HG03135 (cell line): ENCODE measurements around the gene CPO.
A peak's percentile ranks its signal among the peaks of the same experiment; 100 is the strongest.
"Not testable (repeated sequence)": the region's sequence is repeated elsewhere in the genome, so short reads cannot be mapped to it uniquely, and the experiment has no call there.

Experiments used
- ATAC-seq: cut with Tn5 transposase; IDR thresholded peaks from one replicate; pipeline ENCODE4 v1.9.1; 2021; ENCODE audit warnings: mild to moderate bottlenecking, moderate library complexity; ENCODE audit not compliant: unreplicated experiment

Gene CPO, protein sequence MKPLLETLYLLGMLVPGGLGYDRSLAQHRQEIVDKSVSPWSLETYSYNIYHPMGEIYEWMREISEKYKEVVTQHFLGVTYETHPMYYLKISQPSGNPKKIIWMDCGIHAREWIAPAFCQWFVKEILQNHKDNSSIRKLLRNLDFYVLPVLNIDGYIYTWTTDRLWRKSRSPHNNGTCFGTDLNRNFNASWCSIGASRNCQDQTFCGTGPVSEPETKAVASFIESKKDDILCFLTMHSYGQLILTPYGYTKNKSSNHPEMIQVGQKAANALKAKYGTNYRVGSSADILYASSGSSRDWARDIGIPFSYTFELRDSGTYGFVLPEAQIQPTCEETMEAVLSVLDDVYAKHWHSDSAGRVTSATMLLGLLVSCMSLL

DNA sequence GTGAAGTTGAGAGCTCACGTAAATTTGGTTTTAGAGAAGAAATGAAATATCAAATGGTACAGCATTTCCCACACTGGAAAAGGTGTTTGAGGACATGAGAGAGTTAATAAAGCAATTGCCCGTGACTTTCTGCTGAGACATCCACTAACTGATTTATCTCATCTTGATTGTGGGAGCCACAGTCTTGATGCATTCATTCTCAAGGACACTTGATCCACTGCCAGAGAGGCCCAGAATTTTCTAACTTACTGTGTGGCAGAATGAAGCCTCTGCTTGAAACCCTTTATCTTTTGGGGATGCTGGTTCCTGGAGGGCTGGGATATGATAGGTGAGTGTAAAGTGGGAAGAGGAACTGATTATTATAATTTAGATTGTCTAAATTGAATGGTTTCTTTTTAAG is at the start of gene CPO:
Gene CPO (plus strand): TSS at position 179 of the 400 bp plus-strand sequence. CDS start 82 bp downstream, at position 261.
- ATAC-seq: no peak

DNA sequence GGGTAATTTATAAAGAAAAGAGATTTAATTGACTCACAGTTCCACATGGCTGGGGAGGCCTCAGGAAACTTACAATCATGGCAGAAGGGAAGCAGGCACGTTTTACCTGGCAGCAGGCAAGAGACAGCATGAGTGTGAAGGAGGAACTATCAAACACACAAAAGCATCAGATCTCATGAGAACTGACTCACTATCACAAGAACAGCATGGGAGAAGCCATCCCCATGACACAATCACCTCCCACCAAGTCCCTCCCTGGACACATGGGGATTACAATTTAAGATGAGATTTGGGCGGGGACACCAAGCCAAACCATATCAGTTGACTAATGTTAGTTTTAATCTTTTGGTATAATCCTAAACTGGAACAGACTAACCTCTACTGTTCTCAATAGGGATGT is 49.1 kb upstream of the CPO start:
- no peak for ATAC-seq

- ATAC-seq: no peak
These were observed 48.4 kb upstream of the CPO start for GRCh38 chr2:206890926-206891325.

DNA sequence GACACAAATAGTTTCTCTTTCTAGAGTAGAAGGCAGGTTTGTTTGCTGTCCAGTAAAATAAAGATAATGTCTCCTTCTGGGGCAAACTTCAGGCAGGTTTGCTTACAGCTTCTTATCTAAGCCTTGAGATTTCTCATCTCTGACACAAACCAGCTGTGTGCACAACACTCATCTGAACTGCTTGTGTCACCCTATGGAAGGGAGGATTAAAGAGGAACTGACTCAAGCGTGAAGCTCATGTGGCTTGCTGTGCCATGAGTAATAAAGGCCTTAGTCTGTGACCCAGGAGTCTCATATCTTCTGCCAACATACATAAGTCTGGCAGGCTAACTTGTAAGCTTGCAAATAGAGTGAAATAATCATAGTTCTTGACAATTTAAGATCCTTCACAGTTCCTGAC is 24.2 kb upstream of the CPO start:
- ATAC-seq: no peak

- no peak for ATAC-seq
These were observed 21.1 kb upstream of the CPO start for GRCh38 chr2:206918263-206918662.

DNA sequence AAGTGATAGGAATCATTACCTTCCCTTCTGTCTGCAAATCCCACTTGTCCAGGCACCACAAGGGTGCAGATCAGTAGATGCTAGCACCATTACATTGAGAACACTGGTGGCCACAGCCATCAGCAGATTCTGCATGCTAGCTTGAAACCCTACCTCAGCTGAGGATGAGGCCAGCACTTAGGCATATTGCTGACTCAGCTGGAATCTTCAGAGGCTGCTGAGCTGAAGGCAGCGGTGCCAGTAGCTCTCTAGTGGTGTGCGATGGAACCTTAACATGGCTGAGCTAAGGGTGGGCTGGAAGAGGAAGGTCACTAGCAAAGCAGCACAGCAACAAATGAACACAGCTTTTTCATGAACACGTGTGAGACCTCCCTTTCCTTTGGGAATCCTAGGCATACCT is 19.0 kb upstream of the CPO start:
- ATAC-seq: no peak

DNA sequence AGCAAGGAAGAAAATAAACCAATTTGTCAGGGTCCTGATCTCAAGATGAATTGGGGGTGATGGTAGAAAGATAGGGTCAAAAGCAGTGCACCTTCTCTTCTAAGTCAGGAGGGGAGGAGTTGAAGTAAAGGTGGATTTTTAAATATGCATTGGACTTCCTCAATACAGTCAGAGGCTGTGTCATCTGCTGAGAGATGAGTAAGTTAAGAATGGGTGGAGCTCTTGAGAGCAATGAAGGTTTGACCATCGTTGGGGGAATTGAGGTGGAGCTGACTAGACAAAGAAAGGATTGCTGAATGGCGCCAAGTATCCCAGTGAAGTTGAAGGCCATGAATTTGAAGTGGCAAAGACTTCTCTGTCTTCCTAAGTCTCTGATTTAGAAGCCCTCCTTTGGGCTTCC is 18.4 kb upstream of the CPO start:
- no peak for ATAC-seq

DNA sequence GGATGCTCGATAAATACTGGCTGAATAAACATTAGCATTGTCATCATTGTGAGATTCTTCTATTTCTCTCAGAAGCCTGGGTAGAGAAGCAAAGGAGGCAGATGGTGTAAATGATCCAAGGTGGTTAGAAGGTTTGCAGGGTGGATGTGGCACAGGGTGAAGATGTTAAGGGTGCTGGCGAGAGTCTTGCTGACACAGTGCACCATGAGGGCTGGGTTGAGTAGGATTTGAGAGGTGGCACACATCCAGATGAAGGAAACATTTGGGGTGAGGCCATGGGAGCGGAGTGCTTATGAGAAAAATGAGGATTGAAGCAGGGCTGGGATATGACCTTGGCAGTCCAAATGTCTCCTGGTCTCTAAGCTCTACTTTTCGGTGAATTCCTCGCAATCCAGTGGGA is 17.8 kb upstream of the CPO start:
- no peak for ATAC-seq

GRCh38 chr2:206935991-206936842 is 3.1 kb upstream of the CPO start:
- ATAC-seq: no peak

DNA sequence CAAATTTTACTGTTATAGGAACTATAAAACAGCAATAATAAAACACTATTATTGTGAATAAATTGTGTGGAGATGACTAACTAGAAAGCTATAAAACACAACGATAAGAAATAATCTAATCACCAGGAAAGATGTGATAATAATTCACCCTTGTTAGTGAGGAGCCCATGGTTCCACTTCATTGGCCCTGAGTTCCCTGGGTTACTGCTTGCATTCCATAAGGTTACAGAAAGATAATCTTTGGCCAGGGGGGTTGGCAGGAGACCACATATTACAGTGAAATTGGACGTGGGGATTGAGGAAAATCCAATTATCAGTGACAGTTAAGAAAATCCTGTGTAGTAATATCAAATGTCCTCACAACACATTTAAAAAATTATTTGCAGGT is 2.5 kb upstream of the CPO start:
- no peak for ATAC-seq

DNA sequence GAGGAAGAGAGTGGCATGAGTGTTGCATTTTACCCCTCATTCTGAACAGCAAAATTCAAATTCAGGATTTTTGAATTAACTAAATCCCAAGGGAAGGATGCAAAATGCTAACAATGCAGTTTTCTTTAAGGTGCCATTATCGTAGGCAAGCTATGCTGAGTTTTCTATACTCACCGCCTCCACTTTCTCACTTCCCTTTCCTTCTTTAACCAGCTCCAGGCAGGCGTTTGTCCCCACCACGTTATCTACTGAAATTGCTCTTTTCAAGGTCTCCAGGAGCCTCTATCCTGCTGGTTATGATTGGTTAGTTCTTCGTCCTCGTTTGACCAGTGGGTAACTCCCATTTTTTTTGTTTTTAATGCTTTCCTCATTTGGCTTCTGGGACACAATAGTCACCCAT is 1.8 kb upstream of the CPO start:
- ATAC-seq: peak; percentile 80

DNA sequence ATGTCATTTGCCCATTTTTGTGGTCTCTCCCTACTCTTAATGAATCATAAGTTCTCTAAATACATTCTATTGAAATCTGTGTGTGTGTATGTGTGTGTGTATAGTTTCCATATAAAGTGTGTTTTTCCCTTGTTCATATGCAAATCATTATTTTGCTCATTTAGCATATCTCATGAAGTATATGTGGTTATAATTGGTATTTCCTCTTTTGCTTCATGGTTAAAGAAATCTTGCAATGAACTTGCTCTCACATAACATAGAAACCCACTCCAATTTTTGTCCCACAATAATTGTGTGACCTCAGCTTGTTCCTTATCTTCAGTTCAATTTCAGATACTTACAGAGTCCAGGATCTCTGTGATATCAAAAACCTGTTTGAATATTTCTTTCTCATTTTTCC is 1.2 kb downstream of the CPO start:
- no peak for ATAC-seq

DNA sequence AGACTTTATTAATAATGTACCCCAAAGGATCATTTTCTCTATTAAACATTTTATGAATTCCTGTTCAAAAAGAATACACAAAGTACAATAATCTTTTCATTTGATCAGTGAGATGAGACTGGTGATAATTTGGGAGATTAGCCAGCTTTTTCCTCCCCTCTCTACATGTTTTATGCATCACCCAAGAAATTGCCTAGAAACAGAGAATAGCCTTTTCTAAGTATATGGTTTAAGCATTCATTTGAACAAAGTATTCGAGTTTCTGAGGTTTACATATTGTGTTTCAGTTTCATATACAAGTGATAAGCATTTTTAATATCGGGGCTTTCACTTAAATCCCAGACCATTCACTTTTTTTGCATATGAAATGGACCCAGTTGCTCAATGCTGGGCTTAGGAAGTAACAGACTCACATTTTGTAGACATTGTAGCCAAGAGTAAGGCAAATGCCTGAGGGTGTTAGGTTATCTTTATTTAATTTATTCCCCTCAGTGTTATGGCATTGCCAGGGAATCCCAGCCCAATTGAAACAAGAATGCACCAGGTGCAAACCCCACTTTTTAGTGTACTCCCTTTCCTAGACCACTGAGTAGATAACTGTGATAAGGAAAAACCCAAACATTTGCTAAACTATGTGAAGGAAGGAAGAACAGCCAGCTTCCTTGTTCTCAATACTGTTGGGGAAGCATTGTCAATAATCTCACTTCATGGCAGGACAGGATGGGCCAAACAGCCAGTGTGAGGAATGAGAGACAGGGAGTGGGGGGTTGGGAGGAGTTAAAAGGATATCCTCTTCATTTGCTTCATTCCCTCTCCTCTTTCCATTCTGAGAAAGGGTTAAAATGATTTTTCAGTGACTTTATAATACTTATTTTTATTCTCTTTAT is 3.5 kb downstream of the CPO start:
- no peak for ATAC-seq

DNA sequence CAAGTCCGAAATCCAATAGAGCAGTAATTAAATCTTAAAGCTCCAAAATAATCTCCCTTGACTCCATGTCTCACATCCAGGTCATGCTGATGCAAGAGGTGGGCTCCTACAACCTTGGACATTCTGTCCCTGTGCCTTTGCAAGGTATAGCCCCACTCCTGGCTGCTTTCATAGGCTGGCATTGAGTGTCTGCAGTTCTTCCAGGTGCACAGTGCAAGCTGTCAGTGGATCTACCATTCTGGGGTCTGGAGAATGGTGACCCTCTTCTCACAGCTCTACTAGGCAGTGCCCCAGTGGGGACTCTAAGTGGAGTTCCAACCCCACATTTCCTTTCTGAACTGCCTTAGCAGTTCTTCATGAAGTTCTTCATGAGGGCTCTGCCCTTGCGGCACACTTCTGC is 14.1 kb downstream of the CPO start:
- not testable (repeated sequence) for ATAC-seq

DNA sequence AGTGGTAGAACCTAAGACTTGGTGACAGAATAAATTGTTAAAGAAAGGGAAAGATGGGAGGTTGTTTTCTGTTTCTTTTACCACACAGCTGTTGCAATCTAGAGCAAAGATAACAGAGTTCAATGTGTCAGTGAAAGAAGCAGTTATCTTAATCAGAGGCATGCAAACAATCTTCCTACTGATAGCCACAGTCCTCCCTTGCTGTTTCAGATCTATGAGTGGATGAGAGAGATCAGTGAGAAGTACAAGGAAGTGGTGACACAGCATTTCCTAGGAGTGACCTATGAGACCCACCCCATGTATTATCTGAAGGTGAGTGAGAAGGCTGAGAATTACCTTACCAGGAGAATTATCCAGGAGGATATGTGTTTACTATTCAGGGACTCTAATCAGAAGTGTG is 15.9 kb downstream of the CPO start:
- ATAC-seq: no peak

GRCh38 chr2:206958261-206958660 is 18.9 kb downstream of the CPO start:
- ATAC-seq: no peak

- ATAC-seq: no peak
These were observed 23.6 kb downstream of the CPO start for GRCh38 chr2:206962966-206963365.

DNA sequence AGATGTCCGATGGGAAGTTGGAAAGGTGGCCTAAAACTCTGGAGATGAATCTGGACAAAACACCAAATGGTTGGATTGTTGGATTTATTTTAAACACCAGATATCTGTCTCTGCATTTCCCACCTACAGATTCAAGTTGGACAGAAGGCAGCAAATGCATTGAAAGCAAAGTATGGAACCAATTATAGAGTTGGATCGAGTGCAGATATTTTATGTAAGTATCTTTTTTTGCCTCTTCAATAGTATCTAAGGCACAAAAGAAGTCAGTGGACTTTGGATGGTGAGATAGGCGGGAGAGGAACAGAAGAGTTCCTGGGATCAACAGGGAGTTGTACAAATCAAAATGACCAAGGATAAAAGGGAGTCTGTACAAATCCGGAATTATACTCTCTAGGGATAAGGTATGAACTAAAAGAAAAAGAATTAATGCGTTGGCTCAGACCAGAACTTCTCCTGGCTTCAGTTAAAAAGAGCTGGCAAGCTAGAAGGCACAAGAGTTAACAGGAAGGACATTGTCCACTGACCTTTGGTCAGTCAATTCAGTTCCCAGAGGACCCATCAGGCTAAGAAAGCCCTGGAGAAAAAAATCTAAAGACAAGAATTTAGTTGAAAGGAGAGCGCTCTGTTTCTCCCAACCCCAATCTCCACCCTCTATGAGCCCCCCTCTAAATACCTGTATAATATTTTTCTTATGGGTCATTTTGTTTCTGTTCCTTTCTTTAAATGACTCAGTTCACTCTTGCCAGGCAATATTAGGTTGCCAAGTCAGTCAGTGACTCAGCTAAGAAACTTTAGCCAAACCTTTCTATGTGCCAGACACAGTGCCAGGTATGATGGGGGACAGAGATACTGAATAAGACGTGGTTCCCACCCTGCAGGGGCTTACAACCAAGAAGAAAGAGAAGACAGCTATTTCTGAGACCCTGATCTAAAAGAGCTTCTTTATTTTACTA is 29.1 kb downstream of the CPO start:
- no peak for ATAC-seq

GRCh38 chr2:206969192-206969591 is 29.9 kb downstream of the CPO start:
- ATAC-seq: no peak
